HK-2 (cell line): Measurements from ENCODE around the gene GAA.
A peak's percentile ranks its signal among the peaks of the same experiment; 100 is the strongest.
"Not testable (repeated sequence)": the region's sequence is repeated elsewhere in the genome, so short reads cannot be mapped to it uniquely, and the experiment has no call there.

ENCODE experiments used
- DNase-seq: peaks from one replicate; pipeline ENCODE4 v3.0.0-alpha.2; 2018; ENCODE audit not compliant: unreplicated experiment

Gene GAA

DNA sequence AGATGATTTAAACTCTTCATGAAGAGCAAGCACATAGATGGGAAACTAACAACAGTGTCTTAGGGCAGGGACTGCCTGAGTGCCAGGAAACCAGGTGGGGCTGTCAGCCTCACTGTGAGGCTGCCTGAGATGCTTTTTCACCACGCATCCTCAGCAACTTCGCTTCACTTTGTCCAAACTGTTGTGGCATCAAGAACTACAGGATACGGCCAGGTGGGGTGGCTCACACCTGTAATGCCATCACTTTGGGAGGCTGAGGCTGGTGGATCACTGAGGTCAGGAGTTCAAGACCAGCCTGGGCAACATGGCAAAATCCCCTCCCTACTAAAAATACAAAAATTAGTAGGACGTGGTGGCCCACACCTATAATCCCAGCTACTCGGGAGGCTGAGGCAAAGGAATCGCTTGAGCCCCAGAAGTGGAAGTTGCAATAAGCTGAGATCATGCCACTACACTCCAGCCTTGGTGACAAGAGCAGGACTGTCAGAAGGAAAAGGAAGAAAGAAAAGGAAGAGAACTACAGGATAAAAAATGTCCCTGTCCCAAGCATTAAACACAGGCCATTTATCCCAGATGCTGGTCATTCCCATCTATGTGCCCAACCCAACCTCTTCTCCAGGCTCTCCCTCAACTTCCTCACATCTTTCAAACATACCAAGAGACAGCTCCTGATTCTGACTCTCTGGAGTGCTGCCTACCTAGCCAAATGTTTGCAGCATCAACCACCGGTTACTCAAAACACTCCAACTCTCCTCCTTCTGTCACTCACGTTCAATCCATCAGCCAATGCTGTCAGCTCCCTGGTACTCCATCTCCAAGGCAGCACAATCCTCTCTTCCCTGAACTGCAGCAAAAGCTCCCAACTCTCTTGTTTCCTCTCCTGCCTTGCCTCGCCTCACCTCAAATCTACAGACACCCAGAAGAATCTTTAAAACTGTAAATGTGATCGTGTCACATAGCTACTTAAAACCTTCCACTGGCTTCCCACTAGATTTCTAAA lies 44.0 kb downstream of the GAA start:
- no peak for DNase-seq

GRCh38 chr17:80146121-80147034 lies 45.0 kb downstream of the GAA start:
- peak; percentile 14 for DNase-seq

GRCh38 chr17:80147035-80147822 lies 45.8 kb downstream of the GAA start, which contains the start of gene EIF4A3:
TSS of gene EIF4A3 (minus strand) at chr17:80147128. CDS start at chr17:80146961, 167 bp downstream.
- DNase-seq, result peak; percentile 97

DNA sequence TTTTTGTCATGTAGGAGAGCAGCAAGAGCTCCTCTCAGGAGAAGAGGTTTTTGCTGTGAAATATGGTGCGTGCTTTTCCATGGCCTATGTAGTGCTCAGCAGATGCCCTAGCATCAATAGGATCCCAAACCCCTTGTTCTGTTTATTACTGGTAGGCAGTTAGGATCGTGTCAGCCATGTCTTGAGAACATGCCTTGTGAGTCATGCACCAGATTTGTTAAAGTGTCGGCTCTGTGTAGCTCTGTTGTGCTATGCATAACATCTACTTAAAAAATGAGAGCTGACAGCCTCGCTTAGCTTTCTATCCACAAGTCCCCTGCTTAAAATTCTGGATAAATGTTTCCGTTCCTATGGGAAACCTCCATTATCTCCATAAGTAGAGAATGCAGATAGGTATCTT lies 50.0 kb downstream of the GAA start:
- peak; percentile 11 for DNase-seq

- no peak for DNase-seq
These were observed 50.8 kb downstream of the GAA start for GRCh38 chr17:80152081-80152702.

- no peak for DNase-seq
These were observed 51.6 kb downstream of the GAA start for GRCh38 chr17:80153004-80153403.

- DNase-seq, result no peak
These were observed 52.8 kb downstream of the GAA start for GRCh38 chr17:80154166-80154565.

GRCh38 chr17:80155600-80155999 lies 54.2 kb downstream of the GAA start:
- DNase-seq, result not testable (repeated sequence)

DNA sequence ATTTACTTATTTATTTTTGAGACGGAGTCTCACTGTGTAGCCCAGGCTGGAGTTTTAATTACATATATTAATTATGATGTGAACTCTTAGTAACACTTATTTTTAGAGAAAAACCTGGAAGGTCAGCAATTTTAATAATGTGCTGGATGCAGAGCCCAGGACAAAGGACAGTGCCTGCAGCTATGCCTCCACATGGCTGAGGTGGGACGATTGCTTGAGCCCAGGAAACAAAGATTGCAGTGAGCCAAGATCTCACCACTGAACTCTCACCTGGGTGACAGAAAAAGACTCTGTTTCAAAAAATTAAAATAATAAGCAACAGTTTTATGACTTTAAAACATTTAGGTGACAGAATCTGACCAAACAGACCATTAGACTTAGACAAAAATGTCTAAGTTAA lies 57.5 kb downstream of the GAA start:
- DNase-seq, result no peak

GRCh38 chr17:80160536-80160935 lies 59.2 kb downstream of the GAA start:
- no peak for DNase-seq

GRCh38 chr17:80163336-80163735 lies 62.0 kb downstream of the GAA start:
- no peak for DNase-seq

DNA sequence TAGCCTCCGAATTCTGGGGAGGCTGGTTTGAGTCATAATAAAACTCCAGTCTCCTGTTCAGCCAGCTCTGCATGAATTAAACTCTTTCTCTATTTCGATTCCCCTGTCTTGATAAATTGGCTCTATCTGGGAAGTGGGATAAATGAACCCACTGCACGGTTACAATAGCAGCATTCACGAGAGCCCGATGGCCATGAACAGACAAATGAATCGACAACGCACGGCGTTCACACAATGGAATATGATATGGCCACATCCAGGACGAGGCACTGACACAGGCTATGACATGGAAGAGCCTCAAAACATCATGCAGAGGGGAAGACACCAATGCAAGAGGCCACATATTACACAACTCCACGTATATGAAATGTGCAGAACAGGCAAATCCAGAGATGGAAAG lies 62.8 kb downstream of the GAA start:
- DNase-seq, result no peak

DNA sequence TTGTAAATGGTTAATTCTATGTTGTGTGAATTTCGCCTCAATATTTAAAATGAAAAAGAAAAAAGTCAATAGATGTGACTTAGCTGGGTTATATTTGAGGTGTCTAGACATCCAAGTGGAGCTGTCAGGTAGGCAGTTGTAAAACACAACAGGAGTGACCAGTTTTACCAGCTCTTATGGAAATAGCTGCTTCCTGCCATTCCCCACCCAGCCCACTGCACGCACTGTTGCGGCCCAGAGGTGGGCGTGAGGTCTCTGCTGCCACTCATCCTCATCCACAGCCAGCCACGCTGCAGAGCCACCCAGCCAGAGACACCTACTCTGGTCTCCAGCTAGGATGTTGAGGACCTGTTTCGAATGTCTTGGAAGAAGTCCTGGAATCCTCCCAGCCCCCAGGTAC lies 65.1 kb downstream of the GAA start:
- no peak for DNase-seq

DNA sequence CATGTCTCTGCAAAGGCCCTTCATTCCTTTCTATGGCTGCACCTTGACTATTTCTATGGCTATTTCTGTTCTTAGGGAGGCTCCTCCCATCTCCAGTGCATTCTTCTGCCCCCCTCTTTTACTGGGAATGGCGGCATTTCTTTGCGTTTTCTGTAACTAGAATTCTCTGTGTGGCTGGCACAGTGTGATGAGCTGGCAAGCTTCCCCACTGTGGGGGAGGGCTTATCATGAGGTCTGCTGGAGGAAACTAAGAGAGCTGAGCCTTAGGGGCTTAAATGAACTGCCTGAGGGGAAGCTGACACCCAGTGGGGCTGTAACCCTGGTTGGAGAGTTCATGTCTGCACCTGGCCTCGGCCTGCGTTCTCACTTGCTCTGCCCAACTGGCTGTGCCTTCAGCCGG lies 67.0 kb downstream of the GAA start:
- no peak for DNase-seq

DNA sequence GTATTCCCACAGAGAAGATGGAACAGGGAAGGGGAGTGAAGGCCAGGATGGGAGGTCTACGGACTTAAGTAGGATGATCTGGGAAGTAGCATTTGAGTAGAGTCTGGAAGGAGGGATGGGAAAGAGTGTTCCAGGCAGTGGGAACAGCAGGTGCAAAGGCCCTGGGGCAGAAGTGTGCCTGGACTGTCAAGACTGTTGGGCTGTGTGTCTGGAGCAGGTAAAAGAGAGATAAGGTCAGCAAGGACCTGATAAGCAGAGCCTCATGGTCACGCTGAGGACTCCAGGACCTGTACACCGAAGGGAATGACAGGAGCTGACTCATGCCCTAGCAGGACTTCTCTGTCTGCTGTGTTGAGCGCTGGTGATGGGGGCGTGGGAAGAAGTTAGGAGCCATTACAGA lies 67.7 kb downstream of the GAA start:
- no peak for DNase-seq
